IMR-90 (cell line): Measurements from ENCODE around the gene EEF1AKMT2. TPM values are rescaled to one million over a fixed set of nuclear protein-coding genes. Genes with fewer than 3 reads are reported as not detected.
A peak's percentile ranks its signal among the peaks of the same experiment; 100 is the strongest.

Experiments used
- ATAC-seq: fragments of 200-7000 bp; cut with Tn5 transposase; 2 replicates; pipeline ENCODE4 v1.9.1; 2020; ENCODE audit warnings: low read depth, mild to moderate bottlenecking, moderate library complexity
- BruUV-seq: library from RNA; stranded (reverse); fragments of 400-500 nt; replicated peaks from 2 replicates; lab custom pipeline; 2021; lab: Mats Ljungman, UMichigan
- CTCF ChIA-PET: fragments of 300-600 bp; formaldehyde crosslinking; extraction: SDS; loops from one replicate; lab custom pipeline; 2021; ENCODE audit warnings: antibody characterized with exemption; lab: Yijun Ruan, JAX
- POLR2A ChIA-PET: fragments of 300-600 bp; sonication (Branson Sonifier 250); formaldehyde crosslinking; loops from one replicate; lab custom pipeline; 2022; ENCODE audit warnings: antibody characterized with exemption; ENCODE audit not compliant: unreplicated experiment; lab: Charles Lee
- DNase-seq: peaks from one replicate; pipeline ENCODE4 v3.0.0; 2013
- H2AFZ ChIP-seq: replicated peaks from 2 replicates; pipeline ENCODE3; 2013; ENCODE audit warnings: low read length, mild to moderate bottlenecking; ENCODE audit not compliant: poor library complexity
- H2AK5ac ChIP-seq: 2 replicates; pipeline ENCODE4 v1.6.1; 2013; ENCODE audit warnings: low read depth, low read length, inconsistent platforms
- H2AK9ac ChIP-seq: replicated peaks from 2 replicates; pipeline ENCODE3; 2013; ENCODE audit warnings: mild to moderate bottlenecking, low read depth, low read length, moderate library complexity; ENCODE audit not compliant: poor library complexity
- H2BK120ac ChIP-seq: 2 replicates; pipeline ENCODE4 v1.6.1; 2013; ENCODE audit warnings: low read depth, low read length, inconsistent platforms
- H2BK15ac ChIP-seq: 3 replicates; pipeline ENCODE4 v1.6.1; 2013; ENCODE audit warnings: low read depth, low read length, inconsistent platforms
- H2BK20ac ChIP-seq: 2 replicates; pipeline ENCODE4 v1.6.1; 2013; ENCODE audit warnings: low read depth, mild to moderate bottlenecking, inconsistent platforms, low read length, moderate library complexity
- H2BK5ac ChIP-seq: 2 replicates; pipeline ENCODE4 v1.6.1; 2013; ENCODE audit warnings: mild to moderate bottlenecking, low read depth, low read length, inconsistent platforms; ENCODE audit not compliant: poor library complexity, severe bottlenecking
- H3K14ac ChIP-seq: replicated peaks from 2 replicates; pipeline ENCODE4 v1.6.1; 2013; ENCODE audit warnings: low read depth, low read length, inconsistent platforms
- H3K18ac ChIP-seq: 2 replicates; pipeline ENCODE4 v1.6.1; 2013; ENCODE audit warnings: low read depth, low read length, control low read depth
- H3K23ac ChIP-seq: 2 replicates; pipeline ENCODE4 v1.6.1; 2013; ENCODE audit warnings: low read depth, low read length, inconsistent platforms
- H3K27ac ChIP-seq: 2 replicates; pipeline ENCODE4 v1.5.1; 2013; ENCODE audit warnings: mild to moderate bottlenecking, control low read depth, low read length; ENCODE audit not compliant: insufficient read depth
- H3K27me3 ChIP-seq: 2 replicates; pipeline ENCODE4 v1.6.1; 2013; ENCODE audit warnings: low read length; ENCODE audit not compliant: control insufficient read depth, insufficient read depth
- H3K36me3 ChIP-seq: 2 replicates; pipeline ENCODE4 v1.6.1; 2013; ENCODE audit warnings: low read length, mixed read lengths; ENCODE audit not compliant: control insufficient read depth, insufficient read depth
- H3K4ac ChIP-seq: 2 replicates; pipeline ENCODE4 v1.6.1; 2013; ENCODE audit warnings: low read depth, low read length, inconsistent platforms
- H3K4me1 ChIP-seq: 2 replicates; pipeline ENCODE4 v1.6.1; 2013; ENCODE audit warnings: low read length, mixed read lengths; ENCODE audit not compliant: control insufficient read depth, insufficient read depth
- H3K4me2 ChIP-seq: 2 replicates; pipeline ENCODE4 v1.6.1; 2013; ENCODE audit warnings: low read depth, mild to moderate bottlenecking, control low read depth, low read length, moderate library complexity
- H3K4me3 ChIP-seq: 2 replicates; pipeline ENCODE4 v1.5.1; 2013; ENCODE audit warnings: low read depth, mild to moderate bottlenecking, control low read depth, low read length, moderate library complexity; ENCODE audit not compliant: insufficient read depth
- H3K56ac ChIP-seq: 2 replicates; pipeline ENCODE4 v1.6.1; 2013; ENCODE audit warnings: low read length, inconsistent platforms; ENCODE audit not compliant: insufficient read depth; ENCODE audit errors: extremely low read depth
- H3K79me1 ChIP-seq, 2 experiments: 2 replicates each; pipeline ENCODE4 v1.6.1; 2013; ENCODE audit warnings: low read length in 2 of 2, inconsistent platforms in 1 of 2, low read depth in 1 of 2
- H3K9ac ChIP-seq: 2 replicates; pipeline ENCODE4 v1.6.1; 2013; ENCODE audit warnings: low read depth, low read length, control low read depth
- H3K9me1 ChIP-seq: 2 replicates; pipeline ENCODE4 v1.6.1; 2013; ENCODE audit warnings: low read length, inconsistent platforms; ENCODE audit not compliant: insufficient read depth
- H3K9me3 ChIP-seq: 2 replicates; pipeline ENCODE4 v1.6.1; 2013; ENCODE audit warnings: low read length; ENCODE audit not compliant: control insufficient read depth, insufficient read depth
- H4K20me1 ChIP-seq: 2 replicates; pipeline ENCODE4 v1.6.1; 2013; ENCODE audit warnings: low read length, inconsistent platforms; ENCODE audit not compliant: insufficient read depth
- H4K5ac ChIP-seq: 2 replicates; pipeline ENCODE4 v1.6.1; 2013; ENCODE audit warnings: mild to moderate bottlenecking, low read depth, low read length, control low read depth
- H4K8ac ChIP-seq, 2 experiments: 2 replicates each; pipeline ENCODE4 v1.6.1; 2013; ENCODE audit warnings: low read depth in 2 of 2, low read length in 2 of 2, control low read depth in 1 of 2, inconsistent platforms in 1 of 2
- H4K91ac ChIP-seq: 2 replicates; pipeline ENCODE4 v1.6.1; 2013; ENCODE audit warnings: low read depth, low read length, inconsistent platforms; ENCODE audit not compliant: insufficient read depth
- BHLHE40 ChIP-seq: fragments of 150-350 bp; IDR thresholded peaks from 2 replicates; pipeline ENCODE4 v1.6.1; 2016; ENCODE audit warnings: mild to moderate bottlenecking, low read depth, low read length
- CHD1 ChIP-seq: IDR thresholded peaks from 2 replicates; pipeline ENCODE4 v1.6.1; 2012; ENCODE audit warnings: low read depth, low read length, improper control_type of control experiment
- FOS ChIP-seq: fragments of 150-350 bp; IDR thresholded peaks from 2 replicates; pipeline ENCODE4 v1.6.1; 2016; ENCODE audit warnings: low read depth, low read length
- MAFK ChIP-seq: IDR thresholded peaks from 2 replicates; pipeline ENCODE4 v1.6.1; 2012; ENCODE audit warnings: low read depth, low read length, improper control_type of control experiment
- MAZ ChIP-seq: IDR thresholded peaks from 2 replicates; pipeline ENCODE4 v1.6.1; 2012; ENCODE audit warnings: low read depth, mild to moderate bottlenecking, low read length, improper control_type of control experiment, moderate library complexity, borderline replicate concordance
- NFE2L2 ChIP-seq: fragments of 150-350 bp; IDR thresholded peaks from 2 replicates; pipeline ENCODE4 v1.6.1; 2016; ENCODE audit warnings: low read depth, mild to moderate bottlenecking, low read length
- POLR2A ChIP-seq: IDR thresholded peaks from 2 replicates; pipeline ENCODE4 v1.6.1; 2012; ENCODE audit warnings: mild to moderate bottlenecking, low read depth, low read length
- RAD21 ChIP-seq: IDR thresholded peaks from 2 replicates; pipeline ENCODE4 v1.6.1; 2012; ENCODE audit warnings: low read length, improper control_type of control experiment
- SMC3 ChIP-seq: fragments of 150-350 bp; IDR thresholded peaks from 2 replicates; pipeline ENCODE4 v1.6.1; 2016; ENCODE audit warnings: low read depth, mild to moderate bottlenecking, antibody characterized with exemption, low read length, moderate library complexity
- USF2 ChIP-seq: fragments of 150-350 bp; IDR thresholded peaks from 2 replicates; pipeline ENCODE4 v1.6.1; 2017; ENCODE audit warnings: mild to moderate bottlenecking, antibody characterized with exemption, low read length, low read depth
- WGBS, 2 experiments: methylation state at CpG; one replicate each; pipeline versions ENCODE4 v1.1.5 to v1.1.7; 2013; ENCODE audit warnings: missing lambda C conversion rate in 2 of 2; ENCODE audit not compliant: insufficient read length in 1 of 2; ENCODE audit errors: extremely low coverage in 2 of 2; 5-methylcytosine and 5-hydroxymethylcytosine counted together
- dilution Hi-C: fragments of 300-500 bp; cut with HindIII; formaldehyde crosslinking; loops from one replicate; pipeline ENCODE4 v1.14.3; 2018; ENCODE audit warnings: low sequenced_read_pairs; ENCODE audit not compliant: unreplicated experiment
- in situ Hi-C: fragments of 300-500 bp; cut with MboI; formaldehyde crosslinking; loops from 3 replicates; pipeline ENCODE4 v1.14.3; 2019; ENCODE audit warnings: low sequenced_read_pairs, inconsistent platforms, mixed read lengths
- intact Hi-C: fragments of 100-400 bp; cut with micrococcal nuclease; formaldehyde crosslinking; loops from 2 replicates; pipeline ENCODE4 v1.10.0; 2022
- polyA plus RNA-seq, 3 experiments: library from polyadenylated mRNA; depleted of rRNA; stranded (reverse); fragments of >200 nt; gene quantifications; 2 replicates each; pipeline ENCODE4 v1.2.3, GENCODE V29; 2012; ENCODE audit warnings: low replicate concordance in 1 of 3
- total RNA-seq: library from RNA; depleted of rRNA; stranded (reverse); fragments of >200 nt; gene quantifications from 2 replicates; pipeline ENCODE4 v1.2.3, GENCODE V29; 2012

Gene EEF1AKMT2
- total and polyA plus RNA-seq, 2 of the 4 experiments (the other 2 are of a cell fraction) = 9.7 to 12.7 TPM

- POLR2A ChIA-PET = no interaction called here
Observed at GRCh38 chr10:124826262-124826661, 34.6 kb upstream of the EEF1AKMT2 start.

More at GRCh38 chr10:124826262-124826661, 34.6 kb upstream of the EEF1AKMT2 start:
- Histone ChIP-seq H3K36me3 (peaks cover 28% of the 10 kb centered on the region), H3K4ac (no peak overlapping the region), H3K4me3 (no peak overlapping the region), H3K9ac (no peak overlapping the region), H3K14ac (no peak overlapping the region), H2BK15ac (no peak overlapping the region), H2BK5ac (no peak overlapping the region), H4K8ac (no peak overlapping the region), H2BK20ac (no peak overlapping the region), H3K9me1 (0 out of 2 replicates have a peak, but pooled peaks cover 3% of the 10 kb centered on the region), H2BK120ac (no peak overlapping the region), H3K4me2 (no peak overlapping the region), H2AK5ac (no peak overlapping the region), H2AFZ (no peak overlapping the region), H3K56ac (no peak overlapping the region), H3K9me3 (no peaks in the 10 kb centered on the region), H3K4me1 (no peaks in the 10 kb centered on the region), H2AK9ac (peak overlapping the region; percentile 80), H3K23ac (no peak overlapping the region), H3K27ac (no peak overlapping the region), H3K79me1 (peaks cover 0 to 6% of the 10 kb centered on the region in 2 experiments; a peak in 2 of 4 replicates), H4K5ac (no peak overlapping the region), H4K20me1 (no peaks in the 10 kb centered on the region), H3K18ac (no peak overlapping the region), H3K27me3 (no peaks in the 10 kb centered on the region), H4K91ac (no peak overlapping the region)
- CTCF ChIA-PET = interaction anchor here (1.3 kb wide), 1 partner anchor 296 kb away, joined by 4 read pairs; no protein-coding TSS in a partner anchor
- in situ Hi-C loops (no loop called here), intact Hi-C loops (loop anchor here (2.0 kb wide), 1 partner anchor 295 kb away; no protein-coding TSS in a partner anchor), dilution Hi-C loops (no loop called here)
- 100% methylated on average over 1 of the region's 4 CpGs; no CpG with 5 or more reads in 1 of the 2 experiments for WGBS, 2 experiments
- TF ChIP-seq NFE2L2 (no peak), RAD21 (no peak), FOS (no peak), MAFK (no peak), SMC3 (no peak), POLR2A (no peak), CHD1 (no peak), MAZ (no peak), USF2 (no peak), BHLHE40 (no peak)
- no peak for ATAC-seq
- no peak for DNase-seq
- BruUV-seq = no TSS peak
